Sigmoid colon (tissue), 7 donors: Measurements from ENCODE around the gene CSRP1. TPM values are rescaled to one million over a fixed set of nuclear protein-coding genes. Genes with fewer than 3 reads are reported as not detected.

Source experiments
- DNase-seq: peaks from one replicate; pipeline ENCODE4 v3.0.0-alpha.2; 2019
- H3K27ac ChIP-seq, 4 donors: fragments of 200-600 bp; sonication (generic); one replicate each; pipeline ENCODE4 v1.5.1; 2016 to 2019; ENCODE audit warnings: mild to moderate bottlenecking in 1 of 4
- H3K27me3 ChIP-seq, 3 donors: fragments of 200-600 bp; sonication (generic); one replicate each; pipeline ENCODE4 v1.5.1; 2019; ENCODE audit warnings: mild to moderate bottlenecking in 1 of 3
- H3K36me3 ChIP-seq, 4 donors: fragments of 200-600 bp; sonication (generic); one replicate each; pipeline ENCODE4 v1.5.1; 2016 to 2019
- H3K4me1 ChIP-seq, 4 donors: fragments of 200-600 bp; sonication (generic); one replicate each; pipeline ENCODE4 v1.5.1; 2017 to 2019
- H3K4me3 ChIP-seq, 4 donors: fragments of 200-600 bp; sonication (generic); one replicate each; pipeline ENCODE4 v1.5.1; 2017 to 2019; ENCODE audit warnings: mild to moderate bottlenecking in 2 of 4, moderate library complexity in 1 of 4
- H3K9me3 ChIP-seq, 4 donors: fragments of 200-600 bp in 3 of 4; sonication (generic) in 3 of 4; one replicate each; pipeline versions ENCODE4 v1.5.1 to v1.6.1; 2013 to 2019
- CTCF ChIP-seq, 4 experiments: fragments of 450-650 bp in 3 of 4; fragments of 200-600 bp in 1 of 4; IDR thresholded peaks; one replicate each; pipeline ENCODE4 v1.5.1; 2016 to 2019; ENCODE audit warnings: antibody characterized with exemption in 4 of 4, mild to moderate bottlenecking in 3 of 4, moderate library complexity in 2 of 4
- EP300 ChIP-seq, 4 donors: sonication (generic); formaldehyde crosslinking; IDR thresholded peaks; one replicate each; pipeline ENCODE4 v1.6.1; 2017; ENCODE audit warnings: antibody characterized with exemption in 4 of 4
- POLR2A ChIP-seq, 2 donors: fragments of 450-650 bp; IDR thresholded peaks; one replicate each; pipeline ENCODE4 v1.6.1; 2016; ENCODE audit warnings: antibody characterized with exemption in 2 of 2, mild to moderate bottlenecking in 2 of 2, moderate library complexity in 2 of 2
- POLR2AphosphoS5 ChIP-seq, 4 donors: sonication (generic); formaldehyde crosslinking; IDR thresholded peaks; one replicate each; pipeline ENCODE4 v1.6.1; 2017; ENCODE audit warnings: antibody characterized with exemption in 4 of 4
- WGBS, 2 donors: extraction: QIAGEN DNeasy Blood & Tissue Kit; methylation state at CpG; one replicate each; pipeline ENCODE4 v1.1.7; 2013; 5-methylcytosine and 5-hydroxymethylcytosine counted together
- intact Hi-C: fragments of 100-400 bp; cut with DNase I; formaldehyde crosslinking; loops from one replicate; pipeline ENCODE4 v1.15.1; 2023
- polyA plus RNA-seq, 3 donors: library from polyadenylated mRNA; stranded (reverse); fragments of 200-250 nt; gene quantifications; one replicate each; pipeline ENCODE4 v1.2.3, GENCODE V29; 2013
- total RNA-seq, 4 donors: library from RNA; depleted of rRNA; stranded (reverse); fragments of >200 nt; gene quantifications; one replicate each; pipeline ENCODE4 v1.1.0, GENCODE V29; 2016
- donor health status: healthy with polysubstance abuse.
- donor health status: Bipolar disorder and iron deficiency.
- donor health status: healthy.

CSRP1 gene
- total and polyA plus RNA-seq, 7 donors: 189 to 8,467 (median 4,737) TPM

- no peaks in the 10 kb centered on the region for H3K36me3 ChIP-seq
- intact Hi-C loops: no loop called here
- DNase-seq: no peak
- H3K4me3 ChIP-seq: no peak overlapping the region
- H3K27me3 ChIP-seq: no peaks in the 10 kb centered on the region
- H3K4me1 ChIP-seq: peaks cover 0 to 52% (median 51%) of the 10 kb centered on the region in 4 donors
- 81 to 87% methylated on average over 4 of the region's 4 CpGs for WGBS, 2 donors
- no peaks in the 10 kb centered on the region for H3K9me3 ChIP-seq
- TF ChIP-seq EP300 (IDR thresholded peaks at IDR 0.05) (no peak), POLR2A (IDR thresholded peaks at IDR 0.05) (no peak), CTCF (IDR thresholded peaks at IDR 0.05) (no peak), POLR2AphosphoS5 (IDR thresholded peaks at IDR 0.05) (no peak)
- H3K27ac ChIP-seq: peak overlapping the region in 3 of 4 donors; percentile 82 to 84 (median 82)
Measured at GRCh38 chr1:201454608-201455007, 52.3 kb downstream of the CSRP1 start.

GRCh38 chr1:201452866-201453265, 54.1 kb downstream of the CSRP1 start:
- Histone ChIP-seq H3K9me3 (no peaks in the 10 kb centered on the region), H3K27me3 (no peaks in the 10 kb centered on the region), H3K4me1 (peaks cover 0 to 59% (median 58%) of the 10 kb centered on the region in 4 donors), H3K4me3 (no peak overlapping the region), H3K36me3 (no peaks in the 10 kb centered on the region), H3K27ac (no peak overlapping the region)
- no peak for TF ChIP-seq POLR2A (IDR thresholded peaks at IDR 0.05)
- no peak for DNase-seq
- intact Hi-C loops: no loop called here
- WGBS, 2 donors: 54 to 71% methylated on average over 4 of the region's 4 CpGs

GRCh38 chr1:201450721-201451291, 56.1 kb downstream of the CSRP1 start:
- Histone ChIP-seq H3K27me3 (no peaks in the 10 kb centered on the region), H3K4me3 (no peak overlapping the region), H3K36me3 (no peaks in the 10 kb centered on the region), H3K27ac (peak overlapping the region; percentile 23 to 78 (median 70)), H3K9me3 (no peaks in the 10 kb centered on the region), H3K4me1 (peaks cover 0 to 41% (median 40%) of the 10 kb centered on the region in 4 donors)
- 29 to 52% methylated on average over 12 of the region's 12 CpGs for WGBS, 2 donors
- TF ChIP-seq POLR2A (IDR thresholded peaks at IDR 0.05) (no peak), POLR2AphosphoS5 (IDR thresholded peaks at IDR 0.05) (peak in 3 of 4 donors; percentile 32 to 56 (median 34)), CTCF (IDR thresholded peaks at IDR 0.05) (no peak)
- peak; percentile 90 for DNase-seq
- intact Hi-C loops: loop anchor here (1.0 kb wide), 1 partner anchor 61 kb away; no protein-coding TSS in a partner anchor

- Histone ChIP-seq H3K27me3 (no peaks in the 10 kb centered on the region), H3K27ac (peak overlapping the region; percentile 9 to 78 (median 70)), H3K4me1 (peaks cover 0 to 35% (median 34%) of the 10 kb centered on the region in 4 donors), H3K36me3 (no peaks in the 10 kb centered on the region), H3K4me3 (no peak overlapping the region), H3K9me3 (no peaks in the 10 kb centered on the region)
- TF ChIP-seq POLR2AphosphoS5 (IDR thresholded peaks at IDR 0.05) (peak; percentile 29 to 64 (median 44)), EP300 (IDR thresholded peaks at IDR 0.05) (peak in 2 of 4 donors; percentile 47 to 78), POLR2A (IDR thresholded peaks at IDR 0.05) (no peak)
- intact Hi-C loops: loop anchor here (1.0 to 2.0 kb wide), 2 partner anchors 32 to 64 kb away; no protein-coding TSS in a partner anchor
- WGBS, 2 donors: 73 to 78% methylated on average over 5 of the region's 5 CpGs
- peak; percentile 80 for DNase-seq
Measured at GRCh38 chr1:201448990-201449389, 57.9 kb downstream of the CSRP1 start.

GRCh38 chr1:201447903-201448871, 58.7 kb downstream of the CSRP1 start:
- peak overlapping the region; percentile 9 to 78 (median 68) for H3K27ac ChIP-seq
- no peaks in the 10 kb centered on the region for H3K27me3 ChIP-seq
- intact Hi-C loops: loop anchor here (1.0 to 2.0 kb wide), 2 partner anchors 33 to 65 kb away; no protein-coding TSS in a partner anchor
- no peaks in the 10 kb centered on the region for H3K36me3 ChIP-seq
- peaks cover 0 to 35% (median 34%) of the 10 kb centered on the region in 4 donors for H3K4me1 ChIP-seq
- H3K4me3 ChIP-seq: no peak overlapping the region
- TF ChIP-seq EP300 (IDR thresholded peaks at IDR 0.05): peak in 1 of 4 donors; percentile 41
- TF ChIP-seq POLR2AphosphoS5 (IDR thresholded peaks at IDR 0.05): peak; percentile 35 to 45 (median 42)
- TF ChIP-seq POLR2A (IDR thresholded peaks at IDR 0.05): no peak
- peak; percentile 78 to 92 (median 84) for TF ChIP-seq CTCF (IDR thresholded peaks at IDR 0.05)
- WGBS, 2 donors: 22 to 36% methylated on average over 20 of the region's 20 CpGs
- DNase-seq: peak; percentile 93
- H3K9me3 ChIP-seq: no peaks in the 10 kb centered on the region
